Endodermal cell (in vitro differentiated cells): Measurements from ENCODE around the gene CDADC1. TPM values are rescaled to one million over a fixed set of nuclear protein-coding genes. Genes with fewer than 3 reads are reported as not detected.
A peak's percentile ranks its signal among the peaks of the same experiment; 100 is the strongest.

Experiments used
- DNase-seq: peaks from one replicate; pipeline ENCODE4 v3.0.0-alpha.2; 2017
- H3K27ac ChIP-seq: 2 replicates; pipeline ENCODE4 v1.5.1; 2013; ENCODE audit warnings: mild to moderate bottlenecking, low read depth, low read length, moderate library complexity
- H3K27me3 ChIP-seq: 2 replicates; pipeline ENCODE4 v1.6.1; 2013; ENCODE audit warnings: mild to moderate bottlenecking, low read length, moderate library complexity; ENCODE audit not compliant: insufficient read depth, control insufficient read depth, poor library complexity, severe bottlenecking
- H3K36me3 ChIP-seq: 2 replicates; pipeline ENCODE4 v1.7.0; 2013; ENCODE audit warnings: mild to moderate bottlenecking, low read length, moderate library complexity; ENCODE audit not compliant: control insufficient read depth, insufficient read depth
- H3K4me1 ChIP-seq: one replicate; pipeline ENCODE4 v1.7.0; 2013; ENCODE audit warnings: low read length; ENCODE audit not compliant: control insufficient read depth, insufficient read depth
- H3K4me3 ChIP-seq: 2 replicates; pipeline ENCODE4 v1.5.1; 2013; ENCODE audit warnings: mild to moderate bottlenecking, low read length, moderate library complexity
- H3K9ac ChIP-seq: 2 replicates; pipeline ENCODE4 v1.6.1; 2013; ENCODE audit warnings: mild to moderate bottlenecking, low read length, moderate library complexity; ENCODE audit not compliant: poor library complexity, severe bottlenecking; ENCODE audit errors: extremely low read depth
- H3K9me3 ChIP-seq: 2 replicates; pipeline ENCODE4 v1.6.1; 2013; ENCODE audit warnings: mild to moderate bottlenecking, low read length, moderate library complexity; ENCODE audit not compliant: control insufficient read depth
- H3K27ac Mint-ChIP-seq: 2 replicates; pipeline ENCODE4 v1.8.0; 2020; ENCODE audit warnings: mixed read lengths
- H3K27me3 Mint-ChIP-seq: 2 replicates; pipeline ENCODE4 v1.8.0; 2021; ENCODE audit warnings: mild to moderate bottlenecking, mixed read lengths; ENCODE audit not compliant: insufficient read depth
- H3K36me3 Mint-ChIP-seq: 2 replicates; pipeline ENCODE4 v1.8.0; 2020; ENCODE audit warnings: low read depth, mixed read lengths
- H3K4me1 Mint-ChIP-seq: 2 replicates; pipeline ENCODE4 v1.8.0; 2020; ENCODE audit warnings: mixed read lengths
- H3K4me3 Mint-ChIP-seq: 2 replicates; pipeline ENCODE4 v1.8.0; 2020; ENCODE audit warnings: mild to moderate bottlenecking, moderate library complexity, mixed read lengths
- H3K9me3 Mint-ChIP-seq: 2 replicates; pipeline ENCODE4 v1.8.0; 2020; ENCODE audit warnings: mild to moderate bottlenecking, mixed read lengths
- WGBS, 2 experiments: methylation state at CpG; one replicate each; pipeline versions ENCODE4 v1.1.5 to v1.1.7; 2013; ENCODE audit warnings: missing lambda C conversion rate in 2 of 2, mixed read lengths in 1 of 2; ENCODE audit not compliant: insufficient coverage in 1 of 2, insufficient read length in 1 of 2; 5-methylcytosine and 5-hydroxymethylcytosine counted together
- total RNA-seq, 2 donors: library from RNA; stranded (reverse); fragmentation: NEBNext Ultra II Directional in 1 of 2; extraction: Animal tissue kit (Norgen Biotek cat#: 25700) in 1 of 2; gene quantifications; 2 replicates in 1 of 2; 3 replicates in 1 of 2; pipeline ENCODE4 v1.2.1, GENCODE V29; 2021
- TF ChIP-seq, protein P1 (sequence below): fragments of 200-600 bp; sonication (generic); conservative IDR thresholded peaks from 2 replicates; pipeline ENCODE4 v1.5.0; 2021; ENCODE audit warnings: antibody characterized with exemption, mild to moderate bottlenecking

The CDADC1 gene
- total RNA-seq, 2 donors from 2014 or later, result 6.0 to 15.8 TPM

DNA sequence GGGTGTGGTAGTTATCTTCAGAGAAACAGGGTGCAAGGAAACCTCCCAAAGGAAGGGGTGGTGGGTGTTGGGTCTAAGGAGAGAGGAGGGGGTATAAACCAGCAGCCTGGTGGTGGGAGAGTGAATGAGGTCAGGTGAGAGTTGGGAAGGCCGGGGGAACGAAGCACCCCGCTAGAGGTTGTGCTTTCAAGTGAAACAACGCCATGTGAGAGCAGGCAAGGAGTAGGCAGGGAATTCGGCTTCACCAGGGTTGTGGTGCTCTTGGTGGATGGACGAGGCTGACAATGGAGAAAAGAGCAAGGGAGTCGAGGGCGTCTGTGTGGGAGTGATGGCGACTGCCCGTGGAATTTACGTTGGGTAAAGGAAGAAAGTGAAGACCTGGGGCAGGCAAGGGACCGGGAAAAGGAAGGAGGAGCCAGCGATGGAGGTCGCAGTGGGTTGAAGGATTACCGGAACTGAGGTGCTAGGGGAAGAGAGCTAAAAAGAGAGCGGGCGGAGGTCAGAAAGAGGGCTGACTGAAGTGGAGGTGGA is 29.7 kb upstream of the CDADC1 start:
- DNase-seq, result no peak
- H3K27ac Mint-ChIP-seq, result no peak overlapping the region
- Histone ChIP-seq H3K4me1 (no peaks in the 10 kb centered on the region), H3K4me3 (no peak overlapping the region), H3K9me3 (no peaks in the 10 kb centered on the region), H3K9ac (no peak overlapping the region), H3K36me3 (no peaks in the 10 kb centered on the region), H3K27ac (no peak overlapping the region), H3K27me3 (peaks cover 61% of the 10 kb centered on the region)
- H3K4me3 Mint-ChIP-seq, result peak overlapping the region; percentile 52
- WGBS, 2 experiments, result 60 to 64% methylated on average over 16 to 17 of the region's 17 CpGs
- H3K27me3 Mint-ChIP-seq, result peaks cover 71% of the 10 kb centered on the region
- no peaks in the 10 kb centered on the region for H3K9me3 Mint-ChIP-seq
- peaks cover 28% of the 10 kb centered on the region for H3K4me1 Mint-ChIP-seq
- TF ChIP-seq, protein P1, sequence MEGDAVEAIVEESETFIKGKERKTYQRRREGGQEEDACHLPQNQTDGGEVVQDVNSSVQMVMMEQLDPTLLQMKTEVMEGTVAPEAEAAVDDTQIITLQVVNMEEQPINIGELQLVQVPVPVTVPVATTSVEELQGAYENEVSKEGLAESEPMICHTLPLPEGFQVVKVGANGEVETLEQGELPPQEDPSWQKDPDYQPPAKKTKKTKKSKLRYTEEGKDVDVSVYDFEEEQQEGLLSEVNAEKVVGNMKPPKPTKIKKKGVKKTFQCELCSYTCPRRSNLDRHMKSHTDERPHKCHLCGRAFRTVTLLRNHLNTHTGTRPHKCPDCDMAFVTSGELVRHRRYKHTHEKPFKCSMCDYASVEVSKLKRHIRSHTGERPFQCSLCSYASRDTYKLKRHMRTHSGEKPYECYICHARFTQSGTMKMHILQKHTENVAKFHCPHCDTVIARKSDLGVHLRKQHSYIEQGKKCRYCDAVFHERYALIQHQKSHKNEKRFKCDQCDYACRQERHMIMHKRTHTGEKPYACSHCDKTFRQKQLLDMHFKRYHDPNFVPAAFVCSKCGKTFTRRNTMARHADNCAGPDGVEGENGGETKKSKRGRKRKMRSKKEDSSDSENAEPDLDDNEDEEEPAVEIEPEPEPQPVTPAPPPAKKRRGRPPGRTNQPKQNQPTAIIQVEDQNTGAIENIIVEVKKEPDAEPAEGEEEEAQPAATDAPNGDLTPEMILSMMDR, result no peak
- H3K36me3 Mint-ChIP-seq, result no peaks in the 10 kb centered on the region

DNA sequence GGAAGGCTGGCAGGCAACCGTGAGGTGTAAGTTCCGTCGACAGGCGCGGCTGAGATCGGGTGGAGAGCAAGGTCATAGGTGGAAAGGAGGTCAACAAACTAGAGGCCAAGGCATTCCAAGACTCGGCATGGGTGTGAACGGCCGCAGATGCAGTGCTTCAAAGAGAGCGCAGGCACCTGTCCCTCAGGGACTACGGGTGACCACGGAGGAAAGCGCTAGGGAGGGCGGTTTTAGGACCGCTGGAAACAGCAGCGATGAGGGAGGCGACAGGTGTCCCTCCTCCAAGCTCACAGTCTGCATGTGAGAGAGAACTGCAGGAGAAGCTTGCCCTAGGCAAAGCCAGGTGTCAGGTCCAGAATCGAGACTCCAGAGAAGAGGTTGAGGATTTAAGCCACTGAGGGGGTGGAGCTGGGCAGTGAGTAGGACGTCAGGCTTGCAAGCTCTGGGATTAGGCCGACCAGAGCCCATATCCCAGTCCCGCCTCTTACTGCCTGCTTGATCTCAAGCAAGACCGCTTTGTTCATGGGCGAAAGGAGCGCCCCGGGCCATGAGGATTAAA is 29.2 kb upstream of the CDADC1 start:
- Mint-ChIP-seq H3K36me3 (no peaks in the 10 kb centered on the region), H3K4me1 (peaks cover 28% of the 10 kb centered on the region), H3K27ac (no peak overlapping the region), H3K9me3 (no peaks in the 10 kb centered on the region), H3K4me3 (peak overlapping the region; percentile 52), H3K27me3 (peaks cover 76% of the 10 kb centered on the region)
- Histone ChIP-seq H3K27me3 (peaks cover 66% of the 10 kb centered on the region), H3K9ac (no peak overlapping the region), H3K4me1 (no peaks in the 10 kb centered on the region), H3K36me3 (no peaks in the 10 kb centered on the region), H3K9me3 (no peaks in the 10 kb centered on the region), H3K27ac (no peak overlapping the region), H3K4me3 (no peak overlapping the region)
- 34 to 41% methylated on average over 22 to 25 of the region's 25 CpGs for WGBS, 2 experiments
- TF ChIP-seq, protein P1, result no peak
- peak; percentile 71 for DNase-seq

DNA sequence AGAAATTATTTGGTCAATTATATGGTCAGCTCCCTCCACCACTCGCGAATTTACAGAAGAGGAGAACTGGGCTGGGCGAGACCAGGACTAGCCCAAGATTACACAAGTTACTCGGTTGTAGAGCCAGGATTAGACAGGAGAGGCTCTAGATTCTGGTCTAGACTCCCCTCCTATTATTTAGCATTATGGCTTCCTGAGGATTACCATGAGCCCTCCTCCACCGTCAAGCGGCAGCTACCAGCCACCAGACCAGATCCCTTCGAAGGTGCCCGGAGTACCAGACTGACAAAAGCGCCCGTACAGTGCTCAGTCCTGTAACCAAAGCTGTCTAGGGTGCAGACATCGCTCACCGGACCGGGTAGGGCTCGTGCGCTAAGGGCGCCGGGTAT is 28.1 kb upstream of the CDADC1 start:
- Histone ChIP-seq H3K4me1 (no peaks in the 10 kb centered on the region), H3K27ac (no peak overlapping the region), H3K9me3 (no peaks in the 10 kb centered on the region), H3K4me3 (no peak overlapping the region), H3K9ac (no peak overlapping the region), H3K27me3 (peaks cover 76% of the 10 kb centered on the region), H3K36me3 (no peaks in the 10 kb centered on the region)
- Mint-ChIP-seq H3K36me3 (no peaks in the 10 kb centered on the region), H3K4me3 (peak overlapping the region; percentile 43), H3K27ac (no peak overlapping the region), H3K27me3 (peaks cover 87% of the 10 kb centered on the region), H3K4me1 (peaks cover 24% of the 10 kb centered on the region), H3K9me3 (no peaks in the 10 kb centered on the region)
- WGBS, 2 experiments, result 27 to 58% methylated on average over 8 to 17 of the region's 17 CpGs
- DNase-seq, result no peak
- TF ChIP-seq, protein P1, result no peak
